A673 (cell line): ENCODE measurements around the gene PROM1.

Experiments used
- CTCF ChIP-seq: fragments of 300-800, 200-600 bp; sonication (generic); conservative IDR thresholded peaks from 2 replicates; pipeline ENCODE4 v1.5.1; 2017; ENCODE audit warnings: low read depth, mild to moderate bottlenecking, antibody characterized with exemption, low read length, moderate library complexity, mixed read lengths
- EZH2 ChIP-seq: fragments of 200-600 bp; sonication (generic); IDR thresholded peaks from 2 replicates; pipeline ENCODE4 v1.6.1; 2017; ENCODE audit warnings: borderline replicate concordance, low read depth, mild to moderate bottlenecking, mixed read lengths, antibody characterized with exemption, low read length; ENCODE audit not compliant: poor library complexity, severe bottlenecking

- no peak for TF ChIP-seq CTCF
- no peak for TF ChIP-seq EZH2
Measured at GRCh38 chr4:16065066-16065465, 18.8 kb downstream of the PROM1 start.
